ENCODE results near the gene MPEG1. TPM values are rescaled to one million over a fixed set of nuclear protein-coding genes. Genes with fewer than 3 reads are reported as not detected.

MPEG1 gene
- total RNA-seq, 1 donor from 2014 or later: not detected

GRCh38 chr11:59189986-59190385 lies 22.7 kb downstream of the MPEG1 start:
- intact Hi-C loops (cut with micrococcal nuclease): no loop called here

GRCh38 chr11:59188954-59189353 lies 23.8 kb downstream of the MPEG1 start:
- intact Hi-C loops (cut with micrococcal nuclease): no loop called here

- intact Hi-C loops (cut with micrococcal nuclease): no loop called here
Observed at GRCh38 chr11:59187587-59187986, 25.1 kb downstream of the MPEG1 start.

- intact Hi-C loops (cut with micrococcal nuclease): no loop called here
Observed at GRCh38 chr11:59187035-59187434, 25.7 kb downstream of the MPEG1 start.

GRCh38 chr11:59186130-59186594 lies 26.6 kb downstream of the MPEG1 start:
- intact Hi-C loops (cut with micrococcal nuclease): loop anchor here (1.0 kb wide), 1 partner anchor 15 kb away; no protein-coding TSS in a partner anchor

- intact Hi-C loops (cut with micrococcal nuclease): no loop called here
Observed at GRCh38 chr11:59185386-59185945, 27.3 kb downstream of the MPEG1 start.

GRCh38 chr11:59184691-59185339 lies 27.9 kb downstream of the MPEG1 start:
- intact Hi-C loops (cut with micrococcal nuclease): no loop called here

- intact Hi-C loops (cut with micrococcal nuclease): no loop called here
Observed at GRCh38 chr11:59183771-59184170, 29.0 kb downstream of the MPEG1 start.

- intact Hi-C loops (cut with micrococcal nuclease): no loop called here
Observed at GRCh38 chr11:59182457-59183151, 30.1 kb downstream of the MPEG1 start.

- intact Hi-C loops (cut with micrococcal nuclease): no loop called here
Observed at GRCh38 chr11:59181746-59182456, 30.8 kb downstream of the MPEG1 start.

- intact Hi-C loops (cut with micrococcal nuclease): no loop called here
Observed at GRCh38 chr11:59180907-59181306, 31.8 kb downstream of the MPEG1 start.

- intact Hi-C loops (cut with micrococcal nuclease): no loop called here
Observed at GRCh38 chr11:59180168-59180776, 32.5 kb downstream of the MPEG1 start.

GRCh38 chr11:59179121-59179520 lies 33.6 kb downstream of the MPEG1 start:
- intact Hi-C loops (cut with micrococcal nuclease): loop anchor here (10.0 kb wide), 1 partner anchor 576 kb away; the partner anchor contains the start of gene STX3

- intact Hi-C loops (cut with micrococcal nuclease): loop anchor here (10.0 kb wide), 1 partner anchor 576 kb away; the partner anchor contains the start of gene STX3
Observed at GRCh38 chr11:59178402-59178801, 34.3 kb downstream of the MPEG1 start.

GRCh38 chr11:59176330-59176729 lies 36.4 kb downstream of the MPEG1 start:
- intact Hi-C loops (cut with micrococcal nuclease): loop anchor here (10.0 kb wide), 1 partner anchor 578 kb away; the partner anchor contains the start of gene STX3

- intact Hi-C loops (cut with micrococcal nuclease): loop anchor here (10.0 kb wide), 1 partner anchor 580 kb away; the partner anchor contains the start of gene STX3
Observed at GRCh38 chr11:59175091-59175501, 37.6 kb downstream of the MPEG1 start.

GRCh38 chr11:59174664-59175033 lies 38.1 kb downstream of the MPEG1 start:
- intact Hi-C loops (cut with micrococcal nuclease): loop anchor here (5.0 to 10.0 kb wide), 3 partner anchors 378 to 638 kb away; partner anchors contain the start of genes MRPL16 and STX3

GRCh38 chr11:59173964-59174663 lies 38.6 kb downstream of the MPEG1 start:
- intact Hi-C loops (cut with micrococcal nuclease): loop anchor here (5.0 to 10.0 kb wide), 3 partner anchors 378 to 638 kb away; partner anchors contain the start of genes MRPL16 and STX3

GRCh38 chr11:59173080-59173963 lies 39.4 kb downstream of the MPEG1 start:
- intact Hi-C loops (cut with micrococcal nuclease): loop anchor here (5.0 to 10.0 kb wide), 3 partner anchors 379 to 639 kb away; partner anchors contain the start of genes MRPL16 and STX3
